ENCODE results near the gene FAM210B. TPM values are rescaled to one million over a fixed set of nuclear protein-coding genes. Genes with fewer than 3 reads are reported as not detected.

FAM210B gene
- total and polyA plus RNA-seq, 9 of the 15 experiments (the other 6 are each of a cell fraction or from before 2014, with no cell fraction given), result 12.1 to 87.3 (median 47.6) TPM

DNA sequence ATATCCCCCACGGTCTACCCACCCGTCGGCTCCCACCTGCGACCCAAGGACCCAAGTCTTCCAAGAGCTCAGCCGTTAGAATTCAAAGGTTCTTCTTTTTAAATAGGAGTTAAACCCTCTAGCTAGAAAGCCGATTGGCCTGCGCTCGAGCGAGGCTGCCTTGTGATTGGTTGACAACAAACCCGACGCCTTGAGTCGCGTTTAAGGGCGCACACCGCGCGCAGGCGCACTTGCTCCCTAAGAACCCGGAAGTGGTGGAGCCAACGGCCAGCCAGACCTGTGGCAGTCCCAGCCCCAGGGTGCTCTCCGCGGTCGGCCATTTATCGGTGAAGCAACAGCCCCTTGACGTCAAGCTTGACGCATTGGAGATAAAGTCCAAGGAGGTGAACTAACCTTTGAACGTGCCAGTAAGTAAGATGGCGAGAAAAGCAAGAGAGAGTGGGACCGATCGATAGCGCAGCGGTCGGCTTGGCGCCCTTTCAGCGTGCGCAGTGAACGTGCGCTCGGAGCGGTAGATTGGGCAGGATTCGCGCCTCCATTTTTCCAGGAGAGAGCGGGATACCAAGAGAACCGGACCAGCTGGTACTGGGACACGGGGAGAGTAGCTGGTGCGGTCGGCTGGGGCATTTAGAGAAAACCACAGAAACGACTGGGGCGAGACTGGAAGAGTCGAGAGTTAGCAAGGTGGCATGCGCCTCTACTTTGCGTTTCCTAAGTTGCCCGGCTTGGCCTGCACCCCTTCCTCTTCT is 33.5 kb downstream of the FAM210B start, which contains the start of the genes AURKA and CSTF1 (continued):
- TF ChIP-seq, protein P1, sequence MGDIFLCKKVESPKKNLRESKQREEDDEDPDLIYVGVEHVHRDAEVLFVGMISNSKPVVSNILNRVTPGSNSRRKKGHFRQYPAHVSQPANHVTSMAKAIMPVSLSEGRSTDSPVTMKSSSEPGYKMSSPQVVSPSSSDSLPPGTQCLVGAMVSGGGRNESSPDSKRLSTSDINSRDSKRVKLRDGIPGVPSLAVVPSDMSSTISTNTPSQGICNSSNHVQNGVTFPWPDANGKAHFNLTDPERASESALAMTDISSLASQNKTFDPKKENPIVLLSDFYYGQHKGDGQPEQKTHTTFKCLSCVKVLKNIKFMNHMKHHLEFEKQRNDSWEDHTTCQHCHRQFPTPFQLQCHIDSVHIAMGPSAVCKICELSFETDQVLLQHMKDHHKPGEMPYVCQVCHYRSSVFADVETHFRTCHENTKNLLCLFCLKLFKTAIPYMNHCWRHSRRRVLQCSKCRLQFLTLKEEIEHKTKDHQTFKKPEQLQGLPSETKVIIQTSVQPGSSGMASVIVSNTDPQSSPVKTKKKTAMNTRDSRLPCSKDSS (IDR thresholded peaks at IDR 0.05; ENCODE audit: low read depth, partially characterized antibody), result no peak
- peak; percentile 95 for TF ChIP-seq CHAMP1 (IDR thresholded peaks at IDR 0.05)
- no peak for TF ChIP-seq ARID2 (IDR thresholded peaks at IDR 0.05)
- no peak for TF ChIP-seq TCF7L2 (IDR thresholded peaks at IDR 0.05; ENCODE audit: low read depth, low read length)
- peak; percentile 94 for TF ChIP-seq MXI1 (IDR thresholded peaks at IDR 0.05; ENCODE audit: low read depth, low read length)
- no peak for TF ChIP-seq NFATC3 (IDR thresholded peaks at IDR 0.05)
- peak; percentile 98 for TF ChIP-seq HINFP (tag; conservative IDR thresholded peaks at IDR 0.05; ENCODE audit: low read depth)
- TF ChIP-seq SMAD1 (IDR thresholded peaks at IDR 0.05; ENCODE audit: low read depth, low read length, partially characterized antibody), result peak; percentile 57
- TF ChIP-seq PHF20 (IDR thresholded peaks at IDR 0.05; ENCODE audit: partially characterized antibody), result peak; percentile 91
- peak; percentile 62; the same call in 1 of the 2 replicates for TF ChIP-seq GATA2 (CRISPR knock-in tag; IDR thresholded peaks at IDR 0.05)
- TF ChIP-seq ZBTB40 (IDR thresholded peaks at IDR 0.05), result 0 out of 2 replicates have a peak, but pooled peaks have one; percentile 7
- no peak for TF ChIP-seq ZBTB40 (CRISPR knock-in tag; IDR thresholded peaks at IDR 0.05)
- 0 out of 2 replicates have a peak, but pooled peaks have one; percentile 54 for TF ChIP-seq SOX6 (IDR thresholded peaks at IDR 0.05)
